SJSA1 (cell line): ENCODE data around the gene PACS1. TPM values are rescaled to one million over a fixed set of nuclear protein-coding genes. Genes with fewer than 3 reads are reported as not detected.
"Not testable (repeated sequence)": the region's sequence is repeated elsewhere in the genome, so short reads cannot be mapped to it uniquely, and the experiment has no call there.

Experiments used
- DNase-seq, 2 experiments: peaks; one replicate each; pipeline ENCODE4 v3.0.0-alpha.2; 2015 to 2020; ENCODE audit warnings: low spot score in 2 of 2, low read depth in 1 of 2
- H3K27ac ChIP-seq: fragments of 250-450 bp; sonication (Bioruptor Pico); 2 replicates; pipeline ENCODE4 v1.5.1; 2020; ENCODE audit warnings: mild to moderate bottlenecking, moderate library complexity
- H3K27me3 ChIP-seq: fragments of 250-450 bp; sonication (Bioruptor Pico); replicated peaks from 2 replicates; pipeline ENCODE4 v1.5.1; 2020; ENCODE audit warnings: mild to moderate bottlenecking, moderate library complexity
- H3K36me3 ChIP-seq: fragments of 250-450 bp; sonication (Bioruptor Pico); 2 replicates; pipeline ENCODE4 v1.5.1; 2020; ENCODE audit warnings: mild to moderate bottlenecking
- H3K4me1 ChIP-seq: fragments of 250-450 bp; sonication (Bioruptor Pico); replicated peaks from 2 replicates; pipeline ENCODE4 v1.6.1; 2021; ENCODE audit warnings: mild to moderate bottlenecking
- H3K4me3 ChIP-seq: fragments of 250-450 bp; sonication (Bioruptor Pico); 2 replicates; pipeline ENCODE4 v1.5.1; 2020; ENCODE audit warnings: mild to moderate bottlenecking
- H3K9me3 ChIP-seq: fragments of 250-450 bp; sonication (Bioruptor Pico); replicated peaks from 2 replicates; pipeline ENCODE4 v1.5.1; 2020; ENCODE audit warnings: mild to moderate bottlenecking
- total RNA-seq: library from RNA; depleted of rRNA; stranded (reverse); fragments of >200 nt; shearing (Covaris generic); gene quantifications from 2 replicates; pipeline ENCODE4 v1.2.3, GENCODE V29; 2014; rRNA removed

Gene PACS1
- 28.5 and 37.1 TPM in 2 replicates for total RNA-seq

- Histone ChIP-seq H3K4me1 (peaks cover 39% of the 10 kb centered on the region), H3K27me3 (no peaks in the 10 kb centered on the region), H3K4me3 (peak within 1 kb of the TSS; percentile 99), H3K27ac (peak within 1 kb of the TSS; percentile 90), H3K36me3 (peaks cover 80% of the 10 kb centered on the region), H3K9me3 (peaks cover 3% of the 10 kb centered on the region)
- peak; percentile 91 to 95 for DNase-seq
Measured at GRCh38 chr11:66069715-66070603, at the start of gene PACS1. TSS of gene PACS1 (plus strand) at chr11:66070272. CDS start at chr11:66070487, 215 bp downstream.

DNA sequence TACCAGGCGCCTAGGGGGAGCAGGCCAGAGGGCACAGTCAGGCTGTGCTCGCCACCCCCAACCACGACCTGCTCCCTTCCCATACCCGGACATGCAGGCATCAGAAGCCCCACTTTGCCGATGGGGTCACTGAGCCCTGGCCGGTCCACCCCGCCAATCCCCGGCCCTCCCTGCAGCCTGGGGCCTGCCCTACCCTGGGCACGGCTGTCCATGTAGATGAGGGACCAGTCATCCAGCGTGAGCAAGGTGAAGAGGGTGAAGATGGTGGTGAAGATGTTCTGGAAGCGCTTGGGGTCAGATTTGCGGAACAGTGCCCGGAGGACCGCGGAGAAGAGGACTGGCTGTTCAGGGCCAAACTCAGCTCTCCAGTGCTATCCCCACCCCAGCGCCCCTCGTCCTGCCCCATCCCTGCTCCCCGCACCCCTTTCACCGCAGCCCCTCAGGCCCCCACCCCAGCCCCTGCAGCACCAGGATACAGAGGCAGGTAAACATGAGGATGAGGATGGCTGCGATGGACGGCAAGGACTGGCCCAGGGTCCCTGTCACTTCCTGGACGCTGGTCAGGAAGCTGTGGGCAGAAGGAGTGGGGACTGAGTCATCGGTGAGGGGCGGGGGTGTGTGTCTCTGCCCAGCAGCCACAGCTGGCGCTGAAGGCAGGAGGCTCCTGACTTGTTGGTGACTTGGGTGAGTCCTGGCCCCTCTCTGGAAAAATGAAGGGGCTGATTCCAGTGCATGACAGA, 49.3 kb upstream of the PACS1 start:
- Histone ChIP-seq H3K4me3 (no peak overlapping the region), H3K9me3 (no peaks in the 10 kb centered on the region), H3K36me3 (peaks cover 4% of the 10 kb centered on the region; the same call in 1 of the 2 replicates), H3K27me3 (no peaks in the 10 kb centered on the region), H3K27ac (peak overlapping the region; percentile 71), H3K4me1 (peaks cover 36% of the 10 kb centered on the region)
- peak; percentile 83 to 98 for DNase-seq

DNA sequence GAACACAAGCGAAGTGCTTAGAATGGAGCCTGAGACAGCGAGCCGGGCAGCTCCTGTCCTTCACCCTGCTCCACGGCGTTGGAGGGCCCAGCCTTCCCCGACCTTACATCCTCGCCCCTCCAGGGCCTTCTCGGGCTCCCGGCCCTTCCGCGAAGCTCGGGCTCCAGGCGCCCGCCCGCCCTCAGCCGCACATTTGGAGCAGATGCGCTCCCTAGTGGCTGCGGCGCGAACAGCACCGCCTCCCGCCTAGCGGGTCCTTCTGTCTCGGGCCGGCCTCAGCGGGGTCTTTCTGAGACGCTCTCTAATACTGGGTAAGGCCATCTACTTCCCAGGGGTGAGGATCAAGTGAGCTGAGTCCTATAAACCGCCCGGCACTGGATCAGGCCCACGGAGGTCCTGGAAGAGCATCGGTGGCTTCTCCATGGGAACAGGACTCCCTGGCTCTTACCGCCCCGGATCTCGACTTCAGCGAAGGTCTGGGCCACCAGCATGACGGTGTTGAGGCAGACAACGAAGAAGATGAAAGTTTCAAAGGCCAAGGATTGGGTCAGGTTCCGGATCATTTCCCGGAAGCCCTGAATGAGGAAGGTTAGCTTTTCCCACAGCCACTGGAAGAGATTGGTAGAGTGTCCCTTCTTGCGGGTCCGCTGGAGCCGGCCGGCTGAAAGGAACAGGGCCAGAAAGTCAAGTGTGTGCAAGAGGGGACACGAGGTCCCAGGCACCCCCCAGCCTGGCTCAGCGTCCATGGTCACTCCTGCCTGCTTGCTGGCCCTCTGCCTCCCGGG, 47.5 kb upstream of the PACS1 start:
- Histone ChIP-seq H3K4me3 (no peak overlapping the region), H3K36me3 (no peaks in the 10 kb centered on the region), H3K4me1 (peaks cover 27% of the 10 kb centered on the region), H3K27me3 (no peaks in the 10 kb centered on the region), H3K9me3 (no peaks in the 10 kb centered on the region), H3K27ac (no peak overlapping the region)
- peak; percentile 87 to 89 for DNase-seq

DNA sequence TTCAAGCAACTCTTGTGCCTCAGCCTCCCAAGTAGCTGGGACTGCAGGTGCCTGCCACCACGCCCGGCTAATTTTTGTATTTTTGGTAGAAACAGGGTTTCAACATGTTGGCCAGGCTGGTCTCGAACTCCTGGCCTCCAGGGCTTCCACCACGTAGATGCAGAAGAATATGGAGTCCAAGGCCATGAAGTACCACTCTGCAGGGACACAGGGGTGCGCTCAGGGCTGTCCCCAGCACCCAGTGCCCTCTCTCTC, 47.0 kb upstream of the PACS1 start:
- not testable (repeated sequence) for H3K27me3 ChIP-seq, H3K27ac ChIP-seq, H3K4me3 ChIP-seq, H3K9me3 ChIP-seq, H3K36me3 ChIP-seq, DNase-seq
- peaks cover 27% of the 10 kb centered on the region for H3K4me1 ChIP-seq

DNA sequence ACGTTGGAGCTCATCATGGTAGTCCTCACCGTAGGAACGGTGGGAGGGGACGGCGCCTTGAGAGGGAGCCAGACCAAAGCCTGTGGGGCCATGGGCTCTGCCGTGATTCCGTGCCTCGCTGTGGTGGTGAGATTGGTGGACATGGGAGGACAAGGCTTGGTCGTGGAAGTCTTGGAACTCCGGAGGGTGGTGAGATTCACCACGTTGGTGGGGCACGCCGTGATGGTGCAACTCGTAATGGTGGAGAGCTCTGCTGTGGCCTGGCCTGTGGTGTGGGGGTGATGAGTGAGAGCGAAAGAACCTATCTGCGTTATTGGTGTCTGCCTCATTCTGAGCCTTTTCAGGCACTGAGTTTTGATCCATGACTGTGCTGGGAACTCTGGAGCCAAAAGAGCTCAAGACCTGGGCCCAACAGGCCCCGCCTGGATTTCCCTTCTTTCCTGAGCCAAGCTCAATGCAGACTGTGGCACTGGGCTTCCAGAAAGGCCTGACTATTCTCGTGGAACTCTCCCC, 44.0 kb upstream of the PACS1 start, which contains the start of gene CATSPER1:
Gene CATSPER1, minus strand, starts transcription at position 463 of the 513 bp plus-strand sequence. Its CDS starts 100 bp downstream, at position 363.
- Histone ChIP-seq H3K9me3 (no peaks in the 10 kb centered on the region), H3K27ac (no peak within 1 kb of the TSS), H3K4me1 (peaks cover 16% of the 10 kb centered on the region), H3K36me3 (no peaks in the 10 kb centered on the region), H3K4me3 (no peak within 1 kb of the TSS), H3K27me3 (no peaks in the 10 kb centered on the region)
- DNase-seq = peak in 1 of 2 experiments; percentile 50

- H3K4me1 ChIP-seq = no peaks in the 10 kb centered on the region
- 0 out of 2 replicates have a peak, but pooled peaks cover 2% of the 10 kb centered on the region for H3K9me3 ChIP-seq
- DNase-seq = no peak
- no peak overlapping the region for H3K27ac ChIP-seq
- H3K27me3 ChIP-seq = no peaks in the 10 kb centered on the region
- H3K4me3 ChIP-seq = no peak overlapping the region
- no peaks in the 10 kb centered on the region for H3K36me3 ChIP-seq
Measured at GRCh38 chr11:66032957-66033735, 36.9 kb upstream of the PACS1 start.

- no peaks in the 10 kb centered on the region for H3K27me3 ChIP-seq
- H3K4me1 ChIP-seq = no peaks in the 10 kb centered on the region
- no peak for DNase-seq
- 0 out of 2 replicates have a peak, but pooled peaks cover 2% of the 10 kb centered on the region for H3K9me3 ChIP-seq
- H3K36me3 ChIP-seq = no peaks in the 10 kb centered on the region
- no peak overlapping the region for H3K4me3 ChIP-seq
- H3K27ac ChIP-seq = no peak overlapping the region
Measured at GRCh38 chr11:66035653-66036333, 34.3 kb upstream of the PACS1 start.

DNA sequence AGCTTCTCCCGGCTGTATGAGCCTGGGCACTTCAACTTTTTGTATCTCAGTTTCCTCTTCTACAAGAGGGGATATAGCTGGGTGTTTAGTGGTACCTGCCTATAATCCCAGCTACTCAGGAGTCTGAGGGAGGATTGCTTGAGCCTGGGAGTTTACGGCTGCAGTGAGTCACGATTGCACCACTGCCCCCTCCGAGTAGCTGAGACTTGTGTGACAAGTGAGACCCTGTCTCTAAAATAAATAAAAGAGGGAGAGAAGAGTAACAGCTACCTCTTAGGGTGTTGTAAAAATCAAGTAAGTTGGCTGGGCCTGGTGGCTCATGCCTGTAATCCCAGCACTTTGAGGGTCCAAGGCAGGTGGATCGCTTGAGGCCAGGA, 33.8 kb upstream of the PACS1 start:
- no peak for DNase-seq
- Histone ChIP-seq H3K4me1 (no peaks in the 10 kb centered on the region), H3K27ac (no peak overlapping the region), H3K27me3 (no peaks in the 10 kb centered on the region), H3K9me3 (0 out of 2 replicates have a peak, but pooled peaks cover 2% of the 10 kb centered on the region), H3K36me3 (no peaks in the 10 kb centered on the region), H3K4me3 (no peak overlapping the region)

DNA sequence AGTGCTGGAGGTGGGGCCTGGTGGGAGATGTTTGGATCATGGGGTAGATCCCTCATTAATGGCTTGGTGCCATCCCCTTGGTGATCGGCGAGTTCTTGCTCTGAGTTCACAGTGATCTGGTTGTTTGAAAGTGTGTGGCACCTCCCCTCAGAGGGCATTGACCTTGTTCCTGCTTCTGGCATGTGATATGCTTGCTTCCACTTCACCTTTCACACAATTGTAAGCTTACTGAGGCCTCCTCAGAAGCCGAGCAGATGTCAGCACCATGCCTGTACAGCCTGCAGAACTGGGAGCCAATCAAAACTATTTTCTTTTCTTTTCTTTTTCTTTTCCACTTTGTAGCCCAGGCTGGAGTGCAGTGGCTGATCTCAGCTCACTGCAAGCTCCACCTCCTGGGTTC, 32.7 kb upstream of the PACS1 start:
- H3K27me3 ChIP-seq = no peaks in the 10 kb centered on the region
- no peaks in the 10 kb centered on the region for H3K36me3 ChIP-seq
- H3K9me3 ChIP-seq = 0 out of 2 replicates have a peak, but pooled peaks cover 2% of the 10 kb centered on the region
- no peak overlapping the region for H3K4me3 ChIP-seq
- no peak for DNase-seq
- H3K4me1 ChIP-seq = no peaks in the 10 kb centered on the region
- no peak overlapping the region for H3K27ac ChIP-seq

GRCh38 chr11:66039765-66040164, 30.3 kb upstream of the PACS1 start:
- H3K36me3 ChIP-seq = no peaks in the 10 kb centered on the region
- DNase-seq = no peak
- H3K27me3 ChIP-seq = no peaks in the 10 kb centered on the region
- H3K27ac ChIP-seq = no peak overlapping the region
- H3K4me3 ChIP-seq = no peak overlapping the region
- H3K9me3 ChIP-seq = peaks cover 12% of the 10 kb centered on the region
- H3K4me1 ChIP-seq = peaks cover under 1% of the 10 kb centered on the region

GRCh38 chr11:66042227-66042995, 27.7 kb upstream of the PACS1 start:
- peaks cover 8% of the 10 kb centered on the region for H3K4me1 ChIP-seq
- no peak overlapping the region for H3K27ac ChIP-seq
- H3K36me3 ChIP-seq = no peaks in the 10 kb centered on the region
- H3K9me3 ChIP-seq = peaks cover 10% of the 10 kb centered on the region
- no peak overlapping the region for H3K4me3 ChIP-seq
- H3K27me3 ChIP-seq = no peaks in the 10 kb centered on the region
- no peak for DNase-seq
